GM12878 (cell line): ENCODE results near the gene GPR18.

ENCODE experiments used
- BCL11A ChIP-seq: IDR thresholded peaks from 2 replicates; pipeline ENCODE4 v1.6.1; 2011; ENCODE audit warnings: low read depth, low read length
- CBX3 ChIP-seq: fragments of 200-600 bp; sonication (generic); IDR thresholded peaks from 2 replicates; pipeline ENCODE4 v1.6.1; 2016; ENCODE audit warnings: low read depth, borderline replicate concordance
- CEBPB ChIP-seq, 2 experiments: fragments of 150-350 bp in 1 of 2; IDR thresholded peaks; 2 replicates each; pipeline ENCODE4 v1.6.1; 2012 to 2014; ENCODE audit warnings: low read depth in 2 of 2, low read length in 2 of 2, borderline replicate concordance in 1 of 2, inconsistent platforms in 1 of 2
- CHD2 ChIP-seq: IDR thresholded peaks from 2 replicates; pipeline ENCODE4 v1.6.1; 2011; ENCODE audit warnings: low read depth, low read length, improper control_type of control experiment, borderline replicate concordance
- CTCF ChIP-seq, 3 experiments: IDR thresholded peaks in 2 of 3; conservative IDR thresholded peaks in 1 of 3; 2 replicates each; pipeline ENCODE4 v1.5.1; 2011; ENCODE audit warnings: low read depth in 3 of 3, low read length in 3 of 3, mild to moderate bottlenecking in 3 of 3, control low read depth in 2 of 3, moderate library complexity in 2 of 3, inconsistent platforms in 1 of 3, mixed read lengths in 1 of 3; ENCODE audit not compliant: control insufficient read depth in 2 of 3, insufficient read depth in 1 of 3; ENCODE audit errors: extremely low read depth in 1 of 3
- EP300 ChIP-seq, 2 experiments: fragments of 150-350 bp in 1 of 2; IDR thresholded peaks; 2 replicates each; pipeline ENCODE4 v1.6.1; 2011 to 2012; ENCODE audit warnings: low read depth in 2 of 2, low read length in 2 of 2, borderline replicate concordance in 1 of 2, improper control_type of control experiment in 1 of 2, inconsistent platforms in 1 of 2; ENCODE audit not compliant: control insufficient read depth in 1 of 2
- POLR2A ChIP-seq: IDR thresholded peaks from 2 replicates; pipeline ENCODE4 v1.6.1; 2011; ENCODE audit warnings: low read depth, mild to moderate bottlenecking, low read length
- POLR2AphosphoS5 ChIP-seq: IDR thresholded peaks from 2 replicates; pipeline ENCODE4 v1.6.1; 2011; ENCODE audit warnings: mild to moderate bottlenecking, low read length, inconsistent platforms
- RFX5 ChIP-seq: IDR thresholded peaks from 2 replicates; pipeline ENCODE4 v1.6.1; 2011; ENCODE audit warnings: low read depth, low read length, improper control_type of control experiment
- SRF ChIP-seq, 2 experiments: IDR thresholded peaks; 2 replicates each; pipeline ENCODE4 v1.6.1; 2011; ENCODE audit warnings: low read depth in 2 of 2, low read length in 2 of 2, mild to moderate bottlenecking in 1 of 2, moderate library complexity in 1 of 2
- SUZ12 ChIP-seq: fragments of 200-600 bp; sonication (generic); IDR thresholded peaks from one replicate; pipeline ENCODE4 v1.6.1; 2018; ENCODE audit warnings: antibody characterized with exemption, mild to moderate bottlenecking; ENCODE audit not compliant: unreplicated experiment
- TBL1XR1 ChIP-seq: IDR thresholded peaks from 2 replicates; pipeline ENCODE4 v1.6.1; 2012; ENCODE audit warnings: low read depth, low read length, improper control_type of control experiment

- no peak for TF ChIP-seq BCL11A
- no peak for TF ChIP-seq RFX5
- no peak for TF ChIP-seq CTCF (IDR thresholded peaks at IDR 0.05 in 2 of 3, conservative IDR thresholded peaks at IDR 0.05 in 1 of 3; ENCODE audit: control insufficient read depth in 2 of 3, extremely low read depth in 1 of 3, insufficient read depth in 1 of 3, low read depth in 3 of 3, low read length in 3 of 3)
- no peak for TF ChIP-seq CBX3
- TF ChIP-seq CEBPB (IDR thresholded peaks at IDR 0.05; ENCODE audit: borderline replicate concordance in 1 of 2, low read depth in 2 of 2, low read length in 2 of 2): no peak
- TF ChIP-seq EP300 (IDR thresholded peaks at IDR 0.05; ENCODE audit: borderline replicate concordance in 1 of 2, control insufficient read depth in 1 of 2, low read depth in 2 of 2, low read length in 2 of 2): no peak
- TF ChIP-seq CHD2: no peak
- TF ChIP-seq SRF (IDR thresholded peaks at IDR 0.05; ENCODE audit: low read depth in 2 of 2, low read length in 2 of 2): no peak
- no peak for TF ChIP-seq SUZ12
- no peak for TF ChIP-seq POLR2AphosphoS5
- no peak for TF ChIP-seq TBL1XR1
- no peak for TF ChIP-seq POLR2A
Measured at GRCh38 chr13:99267927-99268326, 9.7 kb upstream of the GPR18 start.
